ENCODE results near the gene GRM1. TPM values are rescaled to one million over a fixed set of nuclear protein-coding genes. Genes with fewer than 3 reads are reported as not detected.

GRM1 gene
- total and polyA plus RNA-seq, 2 experiments from 2014 or later = 0.29 to 0.63 TPM

- H3K36me3 Mint-ChIP-seq (ENCODE audit: low read depth) = no peaks in the 10 kb centered on the region
- no peak for TF ChIP-seq CTCF (conservative IDR thresholded peaks at IDR 0.05; ENCODE audit: low read depth in 2 of 2)
- TF ChIP-seq ETS1 (IDR thresholded peaks at IDR 0.05) = no peak
- TF ChIP-seq ZNF114 (CRISPR knock-in tag; IDR thresholded peaks at IDR 0.05) = no peak
- no peak for TF ChIP-seq EZH2phosphoT487 (IDR thresholded peaks at IDR 0.05; ENCODE audit: unreplicated experiment)
- TF ChIP-seq STAT1 (IDR thresholded peaks at IDR 0.05; ENCODE audit: unreplicated experiment) = no peak
- no peak for TF ChIP-seq EZH2 (IDR thresholded peaks at IDR 0.05; ENCODE audit: low read depth, unreplicated experiment)
- TF ChIP-seq JUNB (IDR thresholded peaks at IDR 0.05; ENCODE audit: unreplicated experiment) = no peak
- no peak for TF ChIP-seq CREB1 (CRISPR knock-in tag; IDR thresholded peaks at IDR 0.05; ENCODE audit: low read depth)
- TF ChIP-seq ZNF462 (CRISPR knock-in tag; IDR thresholded peaks at IDR 0.05) = no peak
- no peak for TF ChIP-seq POLR2AphosphoS5 (IDR thresholded peaks at IDR 0.05; ENCODE audit: low read depth)
- TF ChIP-seq REST (IDR thresholded peaks at IDR 0.05; ENCODE audit: unreplicated experiment) = no peak
These were observed 401.0 kb downstream of the GRM1 start for GRCh38 chr6:146429831-146430230.

More at GRCh38 chr6:146429831-146430230, 401.0 kb downstream of the GRM1 start:
- H3K36me3 ChIP-seq (ENCODE audit: insufficient read depth) = no peaks in the 10 kb centered on the region
- no peak overlapping the region for H3K4me2 ChIP-seq
- H3K27me3 Mint-ChIP-seq (ENCODE audit: insufficient read depth, low read depth, poor library complexity) = peaks cover 11% of the 10 kb centered on the region
- no peak for ATAC-seq
- DNase-seq (ENCODE audit: low spot score) = no peak
- 0 out of 2 replicates have a peak overlapping the region, but pooled peaks have one; percentile 12 for H2AFZ ChIP-seq
- H3K4me1 Mint-ChIP-seq = peaks cover 15% of the 10 kb centered on the region; the same call in 2 of the 3 replicates
- no peaks in the 10 kb centered on the region for H3F3A ChIP-seq (replicated peaks; ENCODE audit: low read depth)
- no peak overlapping the region for H3K4me3 Mint-ChIP-seq
- no peaks in the 10 kb centered on the region for H3K4me1 ChIP-seq (ENCODE audit: insufficient read depth)
- peaks cover 16% of the 10 kb centered on the region for H3K27me3 ChIP-seq (ENCODE audit: insufficient read depth)
- H3K9me2 ChIP-seq (ENCODE audit: insufficient read depth) = no peaks in the 10 kb centered on the region
- no peaks in the 10 kb centered on the region for H4K20me1 ChIP-seq (replicated peaks; ENCODE audit: insufficient read depth)
- H3K4me3 ChIP-seq = no peak overlapping the region
- H3K27ac Mint-ChIP-seq = no peak overlapping the region
- H3K9me3 Mint-ChIP-seq = no peaks in the 10 kb centered on the region
- no peaks in the 10 kb centered on the region for H3K79me2 ChIP-seq (replicated peaks; ENCODE audit: insufficient read depth)
- H3K27ac ChIP-seq (ENCODE audit: low read depth) = no peak overlapping the region
